Endothelial cell of umbilical vein (primary cell): ENCODE data around the gene HNMT. TPM values are rescaled to one million over a fixed set of nuclear protein-coding genes. Genes with fewer than 3 reads are reported as not detected.

ENCODE experiments used
- BruUV-seq: library from RNA; stranded (reverse); fragments of 400-500 nt; replicated peaks from 2 replicates; lab custom pipeline; 2021; lab: Mats Ljungman, UMichigan
- CTCF ChIA-PET: fragments of 300-600, 350-600 bp; sonication (Branson Sonifier 250); formaldehyde crosslinking; loops from one replicate; lab custom pipeline; 2021; ENCODE audit warnings: antibody characterized with exemption, inconsistent platforms; lab: Charles Lee
- POLR2A ChIA-PET: fragments of 300-600, 350-600 bp; sonication (Branson Sonifier 250); formaldehyde crosslinking; loops from one replicate; lab custom pipeline; 2021; ENCODE audit warnings: antibody characterized with exemption, inconsistent platforms; lab: Charles Lee
- DNase-seq: peaks from one replicate; pipeline ENCODE4 v3.0.0-alpha.2; 2011; ENCODE audit warnings: low read depth, low spot score
- FAIRE-seq: peaks from 2 replicates; lab custom pipeline; 2011; peaks lifted over from hg19 to GRCh38; lab: Jason Lieb, UNC
- H2AFZ ChIP-seq: 2 replicates; pipeline ENCODE4 v1.6.0; 2012; ENCODE audit warnings: low read depth, low read length, control low read depth, inconsistent platforms
- H3K27ac ChIP-seq: 2 replicates; pipeline ENCODE4 v1.5.1; 2011; ENCODE audit warnings: low read depth, mild to moderate bottlenecking, control low read depth, low read length, moderate library complexity; ENCODE audit not compliant: insufficient read depth
- H3K27me3 ChIP-seq, 2 experiments: 2 replicates each; pipeline versions ENCODE4 v1.6.0 to v1.6.1; 2011; ENCODE audit warnings: low read length in 2 of 2, mixed read lengths in 1 of 2; ENCODE audit not compliant: control insufficient read depth in 2 of 2, insufficient read depth in 2 of 2
- H3K36me3 ChIP-seq, 2 experiments: 2 replicates in 1 of 2; 3 replicates in 1 of 2; pipeline ENCODE4 v1.5.1; 2011; ENCODE audit warnings: low read length in 2 of 2, mild to moderate bottlenecking in 1 of 2, moderate library complexity in 1 of 2; ENCODE audit not compliant: control insufficient read depth in 2 of 2, insufficient read depth in 2 of 2; ENCODE audit errors: extremely low read depth in 1 of 2
- H3K4me1 ChIP-seq: 3 replicates; pipeline ENCODE4 v1.5.1; 2011; ENCODE audit warnings: mild to moderate bottlenecking, low read length; ENCODE audit not compliant: control insufficient read depth, insufficient read depth; ENCODE audit errors: extremely low read depth
- H3K4me2 ChIP-seq: 2 replicates; pipeline ENCODE4 v1.6.1; 2011; ENCODE audit warnings: low read length, control low read depth, mixed read lengths; ENCODE audit not compliant: insufficient read depth
- H3K4me3 ChIP-seq, 3 experiments: fragments of 200-600 bp in 1 of 3; sonication (generic), shearing (Covaris generic) in 1 of 3; replicated peaks in 1 of 3; 2 replicates each; pipeline ENCODE4 v1.5.1; 2011 to 2016; ENCODE audit warnings: control low read depth in 3 of 3, low read length in 3 of 3, mild to moderate bottlenecking in 2 of 3, inconsistent platforms in 1 of 3, low read depth in 1 of 3, moderate library complexity in 1 of 3; ENCODE audit not compliant: insufficient read depth in 1 of 3
- H3K79me2 ChIP-seq: 2 replicates; pipeline ENCODE4 v1.6.0; 2012; ENCODE audit warnings: low read length, inconsistent platforms; ENCODE audit not compliant: control insufficient read depth, insufficient read depth
- H3K9ac ChIP-seq: replicated peaks from 2 replicates; pipeline ENCODE3; 2011; ENCODE audit warnings: low read length, control low read depth; ENCODE audit not compliant: insufficient read depth; ENCODE audit errors: extremely low read depth
- H3K9me1 ChIP-seq: replicated peaks from 3 replicates; pipeline ENCODE4 v1.6.0; 2011; ENCODE audit warnings: mild to moderate bottlenecking, low read length; ENCODE audit not compliant: control insufficient read depth, insufficient read depth; ENCODE audit errors: extremely low read depth
- H3K9me3 ChIP-seq: replicated peaks from 2 replicates; pipeline ENCODE4 v1.5.1; 2012; ENCODE audit warnings: low read length, inconsistent platforms; ENCODE audit not compliant: control insufficient read depth, insufficient read depth
- H4K20me1 ChIP-seq: replicated peaks from 2 replicates; pipeline ENCODE3; 2011; ENCODE audit warnings: mild to moderate bottlenecking, low read length; ENCODE audit not compliant: control insufficient read depth, insufficient read depth; ENCODE audit errors: extremely low read depth
- EZH2 ChIP-seq: IDR thresholded peaks from 2 replicates; pipeline ENCODE4 v1.6.1; 2012; ENCODE audit warnings: borderline replicate concordance, low read depth, mild to moderate bottlenecking, moderate library complexity, low read length, inconsistent platforms; ENCODE audit not compliant: severe bottlenecking
- FOS ChIP-seq: IDR thresholded peaks from 2 replicates; pipeline ENCODE4 v1.6.1; 2011; ENCODE audit warnings: mild to moderate bottlenecking, low read length, moderate library complexity, borderline replicate concordance; ENCODE audit not compliant: insufficient read depth
- GATA2 ChIP-seq: IDR thresholded peaks from 2 replicates; pipeline ENCODE4 v1.7.0; 2011; ENCODE audit warnings: low read depth, mild to moderate bottlenecking, moderate library complexity, mixed read lengths, low read length; ENCODE audit not compliant: insufficient read length, insufficient read depth
- JUN ChIP-seq: IDR thresholded peaks from 2 replicates; pipeline ENCODE4 v1.6.1; 2011; ENCODE audit warnings: borderline replicate concordance, low read depth; ENCODE audit not compliant: insufficient read length, insufficient read depth
- MYC ChIP-seq: IDR thresholded peaks from one replicate; pipeline ENCODE4 v1.6.1; 2011; ENCODE audit warnings: mild to moderate bottlenecking, low read depth, low read length
- POLR2A ChIP-seq: IDR thresholded peaks from 2 replicates; pipeline ENCODE4 v1.6.1; 2012; ENCODE audit warnings: low read depth, mild to moderate bottlenecking, control low read depth, low read length
- POLR2AphosphoS5 ChIP-seq: IDR thresholded peaks from 2 replicates; pipeline ENCODE4 v1.6.1; 2012; ENCODE audit warnings: low read depth, mild to moderate bottlenecking, control low read depth, low read length, moderate library complexity; ENCODE audit not compliant: insufficient read depth
- dilution Hi-C: fragments of 300-500 bp; cut with MboI; formaldehyde crosslinking; loops from one replicate; pipeline ENCODE4 v1.15.0; 2019; ENCODE audit warnings: low sequenced_read_pairs; ENCODE audit not compliant: extremely low pct_ligation_motif_present
- intact Hi-C: fragments of 100-400 bp; cut with micrococcal nuclease; formaldehyde crosslinking; loops from one replicate; pipeline ENCODE4 v1.10.0; 2022
- polyA plus RNA-seq, 4 experiments: library from polyadenylated mRNA; depleted of rRNA in 3 of 4; stranded (reverse) in 3 of 4; unstranded in 1 of 4; fragments of >200 nt; gene quantifications; 2 replicates each; pipeline versions ENCODE4 v1.2.1 to v1.2.3, GENCODE V29; 2011 to 2012; ENCODE audit warnings: missing spikeins in 1 of 4
- total RNA-seq: library from RNA; stranded (reverse); gene quantifications from 2 replicates; pipeline ENCODE4 v1.2.3, GENCODE V29; 2021
- TF ChIP-seq, protein P1 (sequence below): IDR thresholded peaks from 2 replicates; pipeline ENCODE4 v1.6.1; 2011; ENCODE audit not compliant: insufficient read depth, insufficient read length
- TF ChIP-seq, protein P2 (sequence below), 2 donors: IDR thresholded peaks; 1 replicate in 1 of 2; 2 replicates in 1 of 2; pipeline ENCODE4 v1.5.1; 2011; ENCODE audit warnings: low read length in 2 of 2, mild to moderate bottlenecking in 2 of 2, moderate library complexity in 2 of 2, control low read depth in 1 of 2, inconsistent platforms in 1 of 2, low read depth in 1 of 2; ENCODE audit not compliant: insufficient read depth in 1 of 2; ENCODE audit errors: extremely low read depth in 1 of 2

HNMT gene
- total and polyA plus RNA-seq, 2 donors (not counting 3 experiments of a cell fraction or from before 2014, with no cell fraction given), result 8.6 to 16.9 TPM

DNA sequence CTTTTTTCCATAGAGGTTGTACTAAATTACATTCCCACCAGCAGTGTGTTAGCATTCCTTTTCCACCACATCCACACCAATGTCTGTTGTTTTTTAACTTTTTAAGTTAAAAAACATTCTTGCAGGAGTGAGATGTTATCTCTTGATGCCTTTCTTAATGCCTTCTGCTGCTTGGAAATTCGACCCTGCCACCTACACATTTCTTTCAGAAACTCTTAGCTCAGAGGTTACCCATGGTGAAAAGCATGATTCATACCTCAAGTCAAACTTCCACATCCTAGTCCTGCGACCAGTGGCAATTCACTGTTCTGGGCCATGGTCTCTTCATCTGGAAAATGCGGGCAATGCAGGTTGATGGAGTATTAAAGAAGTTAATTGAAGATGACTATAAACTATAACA is 12.7 kb upstream of the HNMT start:
- FAIRE-seq (no peak), DNase-seq (no peak)
- ChIA-PET CTCF (no interaction called here), POLR2A (no interaction called here)
- H3K4me3 ChIP-seq, result no peak overlapping the region
- intact Hi-C loops (no loop called here), dilution Hi-C loops (no loop called here)
- no peaks in the 10 kb centered on the region for H3K27me3 ChIP-seq
- no peak overlapping the region for H3K4me2 ChIP-seq
- no peaks in the 10 kb centered on the region for H3K36me3 ChIP-seq
- H3K9me1 ChIP-seq, result no peaks in the 10 kb centered on the region
- no peak overlapping the region for H3K9ac ChIP-seq
- H3K9me3 ChIP-seq, result no peaks in the 10 kb centered on the region
- H3K4me1 ChIP-seq, result no peaks in the 10 kb centered on the region
- H2AFZ ChIP-seq, result no peak overlapping the region
- TF ChIP-seq POLR2A (no peak), EZH2 (no peak), FOS (no peak), POLR2AphosphoS5 (no peak), GATA2 (no peak), JUN (no peak), MYC (no peak)
- TF ChIP-seq, protein P1, sequence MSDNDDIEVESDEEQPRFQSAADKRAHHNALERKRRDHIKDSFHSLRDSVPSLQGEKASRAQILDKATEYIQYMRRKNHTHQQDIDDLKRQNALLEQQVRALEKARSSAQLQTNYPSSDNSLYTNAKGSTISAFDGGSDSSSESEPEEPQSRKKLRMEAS, result no peak
- TF ChIP-seq, protein P2, sequence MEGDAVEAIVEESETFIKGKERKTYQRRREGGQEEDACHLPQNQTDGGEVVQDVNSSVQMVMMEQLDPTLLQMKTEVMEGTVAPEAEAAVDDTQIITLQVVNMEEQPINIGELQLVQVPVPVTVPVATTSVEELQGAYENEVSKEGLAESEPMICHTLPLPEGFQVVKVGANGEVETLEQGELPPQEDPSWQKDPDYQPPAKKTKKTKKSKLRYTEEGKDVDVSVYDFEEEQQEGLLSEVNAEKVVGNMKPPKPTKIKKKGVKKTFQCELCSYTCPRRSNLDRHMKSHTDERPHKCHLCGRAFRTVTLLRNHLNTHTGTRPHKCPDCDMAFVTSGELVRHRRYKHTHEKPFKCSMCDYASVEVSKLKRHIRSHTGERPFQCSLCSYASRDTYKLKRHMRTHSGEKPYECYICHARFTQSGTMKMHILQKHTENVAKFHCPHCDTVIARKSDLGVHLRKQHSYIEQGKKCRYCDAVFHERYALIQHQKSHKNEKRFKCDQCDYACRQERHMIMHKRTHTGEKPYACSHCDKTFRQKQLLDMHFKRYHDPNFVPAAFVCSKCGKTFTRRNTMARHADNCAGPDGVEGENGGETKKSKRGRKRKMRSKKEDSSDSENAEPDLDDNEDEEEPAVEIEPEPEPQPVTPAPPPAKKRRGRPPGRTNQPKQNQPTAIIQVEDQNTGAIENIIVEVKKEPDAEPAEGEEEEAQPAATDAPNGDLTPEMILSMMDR (IDR thresholded peaks at IDR 0.05; ENCODE audit: extremely low read depth in 1 of 2, insufficient read depth in 1 of 2, low read depth in 1 of 2, low read length in 2 of 2), result no peak
- no TSS peak for BruUV-seq
- no peaks in the 10 kb centered on the region for H3K79me2 ChIP-seq
- H4K20me1 ChIP-seq, result no peaks in the 10 kb centered on the region
- H3K27ac ChIP-seq, result no peak overlapping the region
